Prostate gland (tissue), 2 donors: ENCODE results near the gene UBAC2. TPM values are rescaled to one million over a fixed set of nuclear protein-coding genes. Genes with fewer than 3 reads are reported as not detected.

Experiments used
- DNase-seq: peaks from one replicate; pipeline ENCODE4 v3.0.0-alpha.2; 2019; ENCODE audit warnings: low spot score
- H3K27ac ChIP-seq, 2 donors: fragments of 200-600 bp; sonication (generic); 2 replicates each; pipeline ENCODE4 v1.5.1; 2017 to 2019
- H3K27me3 ChIP-seq: fragments of 200-600 bp; sonication (generic); replicated peaks from 2 replicates; pipeline ENCODE4 v1.5.1; 2019; ENCODE audit not compliant: insufficient read depth
- H3K36me3 ChIP-seq, 2 donors: fragments of 200-600 bp; sonication (generic); 1 replicate in 1 of 2; 2 replicates in 1 of 2; pipeline versions ENCODE4 v1.5.1 to v1.8.1; 2017 to 2019
- H3K4me1 ChIP-seq: fragments of 200-600 bp; sonication (generic); replicated peaks from 2 replicates; pipeline ENCODE4 v1.5.1; 2019
- H3K4me3 ChIP-seq, 2 donors: fragments of 200-600 bp; sonication (generic); 2 replicates each; pipeline ENCODE4 v1.5.1; 2017 to 2019
- H3K9me3 ChIP-seq: fragments of 200-600 bp; sonication (generic); 2 replicates; pipeline ENCODE4 v1.5.1; 2017
- POLR2A ChIP-seq: fragments of 450-650 bp; IDR thresholded peaks from one replicate; pipeline ENCODE4 v1.6.1; 2016; ENCODE audit warnings: antibody characterized with exemption, mild to moderate bottlenecking
- POLR2AphosphoS5 ChIP-seq: sonication (generic); formaldehyde crosslinking; IDR thresholded peaks from one replicate; pipeline ENCODE4 v1.6.1; 2017; ENCODE audit warnings: antibody characterized with exemption
- WGBS: methylation state at CpG from one replicate; pipeline ENCODE4 v1.1.5; 2018; 5-methylcytosine and 5-hydroxymethylcytosine counted together
- intact Hi-C: fragments of 100-400 bp; cut with DNase I; formaldehyde crosslinking; loops from one replicate; pipeline ENCODE4 v1.14.2; 2022
- total RNA-seq, 2 donors: library from RNA; depleted of rRNA; stranded (reverse); fragments of >200 nt; gene quantifications; one replicate each; pipeline ENCODE4 v1.1.0, GENCODE V29; 2016
- TF ChIP-seq, protein P1 (sequence below), 4 experiments: fragments of 200-600 bp in 2 of 4; fragments of 450-650 bp in 2 of 4; sonication (generic) in 2 of 4; IDR thresholded peaks; 1 replicate in 3 of 4; 2 replicates in 1 of 4; pipeline ENCODE4 v1.5.1; 2016 to 2019; ENCODE audit warnings: antibody characterized with exemption in 4 of 4, mild to moderate bottlenecking in 2 of 4, moderate library complexity in 2 of 4

UBAC2 gene
- total RNA-seq, 2 donors from 2014 or later = 60.7 to 86.9 TPM

DNA sequence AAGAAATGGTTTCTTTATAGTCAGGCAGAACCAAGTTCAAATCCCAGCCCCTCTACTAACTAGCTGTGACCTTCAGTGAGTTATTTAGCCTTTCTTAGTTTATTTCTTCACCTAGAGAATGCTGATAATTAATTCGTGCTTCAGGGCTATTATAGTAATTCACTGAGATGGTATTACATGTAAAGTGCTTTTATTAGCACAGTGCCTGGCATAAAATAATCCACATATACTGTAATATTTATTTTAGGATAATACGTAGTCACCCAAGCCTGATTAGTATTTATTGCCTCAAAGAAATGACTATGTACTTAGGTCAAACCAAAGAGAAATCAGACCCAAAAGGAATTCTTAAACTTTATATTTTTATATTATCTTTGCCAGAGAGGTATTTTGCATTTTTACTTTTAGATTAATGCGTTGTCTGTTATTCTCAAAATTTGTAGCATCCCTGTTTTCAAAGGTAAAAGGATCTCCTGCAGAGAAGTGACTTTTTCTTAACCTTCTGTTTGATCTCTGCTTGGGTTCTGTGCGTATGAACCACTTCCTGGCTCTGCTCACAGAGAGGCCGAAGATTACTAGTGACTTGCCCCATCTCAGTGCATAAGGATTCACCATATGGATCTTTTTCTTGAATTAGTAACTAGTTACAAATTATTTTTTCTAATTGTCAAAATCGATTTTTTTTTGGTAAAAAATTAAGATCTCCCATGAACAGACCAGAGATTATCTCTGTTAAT lies 19.7 kb downstream of the UBAC2 start:
- no peak overlapping the region for H3K4me3 ChIP-seq
- 74% methylated on average over 6 of the region's 6 CpGs for WGBS
- H3K27me3 ChIP-seq = no peaks in the 10 kb centered on the region
- no peaks in the 10 kb centered on the region for H3K36me3 ChIP-seq
- no peak overlapping the region for H3K27ac ChIP-seq
- TF ChIP-seq POLR2A (no peak), POLR2AphosphoS5 (no peak)
- TF ChIP-seq, protein P1, sequence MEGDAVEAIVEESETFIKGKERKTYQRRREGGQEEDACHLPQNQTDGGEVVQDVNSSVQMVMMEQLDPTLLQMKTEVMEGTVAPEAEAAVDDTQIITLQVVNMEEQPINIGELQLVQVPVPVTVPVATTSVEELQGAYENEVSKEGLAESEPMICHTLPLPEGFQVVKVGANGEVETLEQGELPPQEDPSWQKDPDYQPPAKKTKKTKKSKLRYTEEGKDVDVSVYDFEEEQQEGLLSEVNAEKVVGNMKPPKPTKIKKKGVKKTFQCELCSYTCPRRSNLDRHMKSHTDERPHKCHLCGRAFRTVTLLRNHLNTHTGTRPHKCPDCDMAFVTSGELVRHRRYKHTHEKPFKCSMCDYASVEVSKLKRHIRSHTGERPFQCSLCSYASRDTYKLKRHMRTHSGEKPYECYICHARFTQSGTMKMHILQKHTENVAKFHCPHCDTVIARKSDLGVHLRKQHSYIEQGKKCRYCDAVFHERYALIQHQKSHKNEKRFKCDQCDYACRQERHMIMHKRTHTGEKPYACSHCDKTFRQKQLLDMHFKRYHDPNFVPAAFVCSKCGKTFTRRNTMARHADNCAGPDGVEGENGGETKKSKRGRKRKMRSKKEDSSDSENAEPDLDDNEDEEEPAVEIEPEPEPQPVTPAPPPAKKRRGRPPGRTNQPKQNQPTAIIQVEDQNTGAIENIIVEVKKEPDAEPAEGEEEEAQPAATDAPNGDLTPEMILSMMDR (IDR thresholded peaks at IDR 0.05) = no peak
- no peak for DNase-seq
- no peaks in the 10 kb centered on the region for H3K9me3 ChIP-seq
- H3K4me1 ChIP-seq = no peaks in the 10 kb centered on the region
- intact Hi-C loops = no loop called here

DNA sequence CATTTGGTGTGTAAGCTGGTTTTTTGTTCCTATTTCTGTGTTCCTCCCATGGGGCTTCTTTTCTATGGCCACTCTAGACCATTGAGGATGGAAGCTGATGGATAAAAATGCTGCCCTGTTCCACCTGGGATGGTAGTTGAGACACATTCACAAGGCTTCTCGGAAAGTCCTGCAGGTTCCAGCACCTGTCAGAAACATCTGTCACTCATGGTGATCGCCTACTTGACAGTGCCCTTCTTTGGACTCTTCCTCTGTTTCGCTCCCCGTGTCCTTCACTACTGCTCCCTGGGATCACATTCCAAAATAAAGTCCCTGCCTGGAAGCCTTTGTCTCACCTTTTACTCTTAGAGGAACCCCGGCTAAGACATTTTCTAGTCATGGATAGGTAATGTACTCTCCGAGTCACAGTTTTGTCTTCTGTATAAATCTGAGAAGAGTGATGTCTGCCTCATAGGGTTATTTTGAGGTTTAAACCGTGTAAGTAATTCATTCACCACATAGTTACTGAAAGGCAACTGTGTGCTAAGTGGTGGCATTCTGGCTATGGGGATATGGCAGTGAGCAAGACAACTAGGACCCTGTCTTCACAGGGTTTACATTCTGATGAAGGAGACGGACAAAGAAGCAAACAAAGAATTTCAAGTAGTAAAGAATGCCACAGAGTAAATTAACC lies 21.0 kb downstream of the UBAC2 start:
- H3K27me3 ChIP-seq = no peaks in the 10 kb centered on the region
- WGBS = 91% methylated on average over 8 of the region's 8 CpGs
- no peak overlapping the region for H3K27ac ChIP-seq
- no peak for DNase-seq
- no peak overlapping the region for H3K4me3 ChIP-seq
- TF ChIP-seq POLR2AphosphoS5 (no peak), POLR2A (no peak)
- TF ChIP-seq, protein P1 (IDR thresholded peaks at IDR 0.05) = no peak
- H3K36me3 ChIP-seq = no peaks in the 10 kb centered on the region
- intact Hi-C loops = no loop called here
- no peaks in the 10 kb centered on the region for H3K4me1 ChIP-seq
- no peaks in the 10 kb centered on the region for H3K9me3 ChIP-seq

DNA sequence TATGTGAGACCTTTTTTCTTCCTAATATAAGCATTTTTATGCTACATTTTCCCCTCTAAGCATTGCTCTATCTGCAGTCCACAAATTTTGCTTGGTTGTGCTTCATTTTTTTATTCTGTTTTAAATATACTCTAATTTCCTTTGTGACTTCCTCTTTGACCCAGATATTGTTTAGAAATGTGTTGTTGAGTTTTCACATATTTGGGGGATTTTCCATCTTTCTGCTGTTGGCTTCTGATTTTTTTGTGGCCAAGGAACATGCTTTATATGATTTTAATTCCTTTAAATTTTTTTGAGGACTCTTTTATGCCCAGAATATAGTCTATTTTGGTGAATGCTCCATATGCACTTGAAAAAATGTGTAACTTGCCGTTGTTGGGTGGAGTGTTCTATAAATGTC lies 22.9 kb downstream of the UBAC2 start:
- Histone ChIP-seq H3K27me3 (no peaks in the 10 kb centered on the region), H3K4me1 (no peaks in the 10 kb centered on the region), H3K27ac (no peak overlapping the region), H3K9me3 (no peaks in the 10 kb centered on the region), H3K36me3 (no peaks in the 10 kb centered on the region), H3K4me3 (no peak overlapping the region)
- no peak for DNase-seq
- intact Hi-C loops = no loop called here
- WGBS = 47% methylated on average over 1 of the region's 1 CpG
- TF ChIP-seq POLR2A (no peak), POLR2AphosphoS5 (no peak)
- TF ChIP-seq, protein P1 (IDR thresholded peaks at IDR 0.05) = no peak

DNA sequence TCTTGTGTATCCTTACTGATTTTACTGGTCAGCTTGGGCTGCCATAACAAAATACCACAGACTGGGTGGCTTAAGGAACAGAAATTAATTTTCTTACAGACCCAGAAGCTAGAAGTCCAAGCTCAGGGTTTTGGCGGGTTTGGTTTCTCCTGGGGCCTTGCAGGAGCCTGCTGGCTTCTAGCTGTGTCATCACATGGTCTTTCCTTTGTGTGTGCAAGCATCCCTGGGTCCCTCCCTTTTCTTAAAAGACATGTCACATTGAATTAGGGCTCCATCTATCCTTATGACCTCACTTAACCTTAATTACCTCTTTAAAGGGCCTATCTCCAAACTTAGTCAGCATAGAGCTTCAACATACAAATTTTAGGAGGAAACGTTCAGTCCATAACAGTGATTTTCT lies 23.4 kb downstream of the UBAC2 start:
- no peak for DNase-seq
- WGBS = 82% methylated on average over 2 of the region's 2 CpGs
- H3K9me3 ChIP-seq = no peaks in the 10 kb centered on the region
- H3K4me3 ChIP-seq = no peak overlapping the region
- TF ChIP-seq POLR2A = no peak
- TF ChIP-seq, protein P1 (IDR thresholded peaks at IDR 0.05) = no peak
- no peak for TF ChIP-seq POLR2AphosphoS5
- H3K27ac ChIP-seq = no peak overlapping the region
- no peaks in the 10 kb centered on the region for H3K4me1 ChIP-seq
- no peaks in the 10 kb centered on the region for H3K27me3 ChIP-seq
- intact Hi-C loops = no loop called here
- no peaks in the 10 kb centered on the region for H3K36me3 ChIP-seq

DNA sequence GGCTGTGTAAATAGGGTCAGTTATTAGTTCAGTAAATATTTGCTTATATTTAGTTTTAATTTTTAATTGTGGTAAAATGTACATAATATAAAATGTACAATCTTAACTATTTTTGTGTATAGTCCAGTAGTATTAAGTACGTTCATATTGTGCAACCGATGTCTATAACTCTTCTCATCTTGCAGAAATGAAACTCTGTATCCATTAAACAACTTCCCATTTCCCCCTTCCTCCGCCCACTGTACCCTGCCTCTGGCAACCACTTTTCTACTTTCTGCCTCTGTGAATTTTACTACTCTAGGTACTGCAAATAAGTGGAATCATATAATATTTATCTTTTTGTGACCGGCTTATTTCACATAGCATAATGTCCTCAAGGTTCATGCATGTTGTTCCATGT lies 24.4 kb downstream of the UBAC2 start:
- H3K9me3 ChIP-seq = no peaks in the 10 kb centered on the region
- H3K4me1 ChIP-seq = no peaks in the 10 kb centered on the region
- WGBS = 47% methylated on average over 4 of the region's 4 CpGs

More for the DNA sequence above, 24.4 kb downstream of the UBAC2 start:
- intact Hi-C loops = no loop called here
- Histone ChIP-seq H3K36me3 (no peaks in the 10 kb centered on the region), H3K27ac (no peak overlapping the region), H3K27me3 (no peaks in the 10 kb centered on the region), H3K4me3 (no peak overlapping the region)
- TF ChIP-seq POLR2AphosphoS5 = no peak
- no peak for TF ChIP-seq POLR2A
- TF ChIP-seq, protein P1 (IDR thresholded peaks at IDR 0.05) = no peak
- DNase-seq = no peak
